Adipocyte (in vitro differentiated cells): Measurements from ENCODE around the gene ADCYAP1R1.

ENCODE experiments used
- DNase-seq: peaks from one replicate; pipeline ENCODE4 v3.0.0-alpha.2; 2015; ENCODE audit warnings: low read depth
- H3K27me3 ChIP-seq: replicated peaks from 2 replicates; pipeline ENCODE4 v1.7.0; 2013; ENCODE audit warnings: mild to moderate bottlenecking, low read length, moderate library complexity; ENCODE audit not compliant: control insufficient read depth, insufficient read depth
- H3K36me3 ChIP-seq: 2 replicates; pipeline ENCODE4 v1.7.0; 2013; ENCODE audit warnings: low read length, mild to moderate bottlenecking, moderate library complexity; ENCODE audit not compliant: control insufficient read depth, insufficient read depth, severe bottlenecking
- H3K4me1 ChIP-seq: 2 replicates; pipeline ENCODE4 v1.7.0; 2013; ENCODE audit warnings: mild to moderate bottlenecking, low read length, moderate library complexity; ENCODE audit not compliant: control insufficient read depth, insufficient read depth
- H3K4me3 ChIP-seq: 2 replicates; pipeline ENCODE4 v1.7.0; 2013; ENCODE audit warnings: mild to moderate bottlenecking, low read length, moderate library complexity
- H3K9ac ChIP-seq: 2 replicates; pipeline ENCODE4 v1.7.0; 2013; ENCODE audit warnings: mild to moderate bottlenecking, low read length, moderate library complexity
- H3K9me3 ChIP-seq: 2 replicates; pipeline ENCODE4 v1.7.0; 2013; ENCODE audit warnings: mild to moderate bottlenecking, low read length, moderate library complexity; ENCODE audit not compliant: control insufficient read depth

ADCYAP1R1 gene

DNA sequence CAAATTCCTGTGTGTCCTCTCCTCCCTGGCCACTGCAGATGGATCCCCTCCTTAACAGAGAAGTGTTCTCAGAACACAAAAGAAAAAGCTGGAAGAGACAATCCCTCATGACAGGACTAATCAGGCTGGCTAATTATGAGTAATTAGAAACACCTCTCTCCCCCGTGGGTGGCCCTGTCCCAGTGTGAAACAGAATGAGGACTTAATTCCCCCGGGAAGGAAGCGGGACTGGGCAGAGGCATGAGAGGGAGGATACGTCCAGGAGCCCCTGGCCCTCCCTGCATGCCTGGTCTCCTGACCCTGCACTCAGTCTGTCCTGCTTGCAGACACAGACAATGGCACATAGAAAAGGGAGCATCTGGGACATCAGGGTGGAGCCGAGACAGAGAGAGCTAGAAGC lies 7.6 kb upstream of the ADCYAP1R1 start:
- Histone ChIP-seq H3K4me3 (no peak overlapping the region), H3K9ac (no peak overlapping the region), H3K36me3 (no peaks in the 10 kb centered on the region), H3K4me1 (no peaks in the 10 kb centered on the region), H3K27me3 (peaks cover 9% of the 10 kb centered on the region), H3K9me3 (no peaks in the 10 kb centered on the region)
- no peak for DNase-seq

DNA sequence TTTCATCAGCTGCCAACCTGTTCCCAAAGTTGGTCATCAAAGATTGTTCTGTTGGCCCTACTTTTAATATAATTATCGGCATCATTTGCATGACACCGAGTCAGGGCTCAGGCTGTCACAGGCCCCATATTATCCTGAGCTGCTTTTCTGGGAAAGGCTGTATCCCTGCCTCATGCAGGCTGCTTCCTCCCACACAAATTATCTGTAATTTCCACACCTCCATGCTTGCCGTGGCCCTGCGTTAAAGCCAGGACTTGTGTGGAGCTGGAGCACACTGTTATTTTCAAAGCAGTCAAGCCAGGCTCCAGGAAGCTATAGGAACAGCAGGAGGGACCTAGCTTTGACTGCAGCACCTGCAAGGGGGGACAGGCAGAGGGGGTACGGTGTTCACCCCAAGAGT lies 5.4 kb upstream of the ADCYAP1R1 start:
- H3K36me3 ChIP-seq = no peaks in the 10 kb centered on the region
- no peaks in the 10 kb centered on the region for H3K4me1 ChIP-seq
- peaks cover 25% of the 10 kb centered on the region for H3K27me3 ChIP-seq
- no peaks in the 10 kb centered on the region for H3K9me3 ChIP-seq
- H3K4me3 ChIP-seq = no peak overlapping the region
- H3K9ac ChIP-seq = no peak overlapping the region
- no peak for DNase-seq

DNA sequence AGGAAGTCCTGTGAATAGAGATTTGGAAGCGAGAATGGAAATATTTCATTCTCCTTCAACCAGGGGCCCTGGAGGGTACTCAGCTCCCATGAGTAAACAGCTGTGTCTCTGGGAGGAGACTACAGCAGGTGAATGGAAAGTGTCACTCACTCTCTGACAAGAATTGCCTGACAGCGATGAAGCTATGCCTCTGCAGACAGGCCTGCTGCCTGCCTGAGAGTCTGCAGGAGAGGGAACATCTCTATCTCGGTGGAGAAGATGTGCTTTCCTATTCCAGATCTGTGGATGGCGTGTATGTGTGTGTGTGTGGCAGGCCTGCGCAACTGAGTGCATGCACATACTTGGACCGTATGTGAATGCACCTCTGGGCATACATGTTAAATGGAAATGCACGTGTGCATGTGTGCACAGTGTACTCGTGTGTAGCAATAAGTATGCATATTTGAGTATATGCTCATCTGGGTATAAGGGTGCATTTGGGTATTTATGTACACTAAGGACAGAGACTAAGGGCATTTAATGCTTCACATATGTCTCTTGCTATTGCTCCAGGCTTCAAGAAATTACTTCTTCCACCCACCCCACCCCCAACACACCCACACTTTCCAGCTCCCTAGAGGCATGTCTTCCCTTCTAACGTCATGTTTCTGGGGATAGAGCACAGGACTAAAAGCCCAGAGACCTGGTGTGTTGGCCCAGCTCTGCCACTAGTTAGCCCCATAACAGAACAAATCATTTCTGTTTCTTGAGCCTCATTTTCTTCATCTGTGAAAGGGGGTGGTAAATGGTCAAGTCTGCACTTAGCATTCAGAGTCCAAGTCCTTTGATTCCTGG lies 4.6 kb upstream of the ADCYAP1R1 start:
- Histone ChIP-seq H3K27me3 (peaks cover 20% of the 10 kb centered on the region), H3K36me3 (no peaks in the 10 kb centered on the region), H3K9me3 (no peaks in the 10 kb centered on the region)

DNA sequence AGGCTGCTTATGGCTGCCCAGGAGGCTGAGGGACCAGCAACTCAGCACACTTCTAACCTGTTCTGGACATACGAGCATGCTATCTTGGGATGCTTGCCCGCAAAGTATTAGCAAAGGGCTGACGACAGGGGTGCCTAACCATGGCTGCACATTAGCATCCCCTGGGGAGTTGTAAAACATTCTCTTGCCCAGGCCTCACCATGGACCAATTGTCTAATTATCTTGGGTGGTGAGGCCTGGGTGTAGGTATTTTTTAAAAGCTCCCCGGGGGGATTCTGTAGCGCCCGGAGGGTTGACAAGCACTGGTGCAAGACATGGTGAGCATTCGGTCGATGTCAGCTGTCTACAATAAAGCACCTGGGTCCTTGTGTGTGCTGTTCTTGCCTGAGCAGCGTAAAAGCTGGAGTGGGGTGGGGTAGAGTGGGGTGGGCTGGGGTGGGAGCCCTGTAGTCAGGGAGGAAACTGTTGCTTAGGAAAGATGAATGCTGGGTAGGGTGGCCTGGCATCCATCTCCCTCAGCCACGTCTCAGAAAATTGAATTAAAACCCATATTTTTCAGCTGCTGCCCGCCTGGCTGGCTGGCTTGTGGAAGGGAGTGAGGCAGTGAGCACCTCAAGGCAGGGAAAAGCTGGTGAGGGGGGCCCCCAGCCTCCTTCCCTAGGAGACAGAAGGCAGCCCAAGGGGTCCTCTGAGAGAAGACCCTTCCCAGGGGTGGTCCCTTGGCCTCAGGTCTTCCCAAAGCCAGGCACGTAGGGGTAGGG lies 2.9 kb upstream of the ADCYAP1R1 start:
- Histone ChIP-seq H3K4me1 (no peaks in the 10 kb centered on the region), H3K27me3 (peaks cover 35% of the 10 kb centered on the region)

More for the DNA sequence above, 4.6 kb upstream of the ADCYAP1R1 start:
- DNase-seq = no peak
- H3K9ac ChIP-seq = no peak overlapping the region
- no peak overlapping the region for H3K4me3 ChIP-seq
- H3K4me1 ChIP-seq = no peaks in the 10 kb centered on the region

DNA sequence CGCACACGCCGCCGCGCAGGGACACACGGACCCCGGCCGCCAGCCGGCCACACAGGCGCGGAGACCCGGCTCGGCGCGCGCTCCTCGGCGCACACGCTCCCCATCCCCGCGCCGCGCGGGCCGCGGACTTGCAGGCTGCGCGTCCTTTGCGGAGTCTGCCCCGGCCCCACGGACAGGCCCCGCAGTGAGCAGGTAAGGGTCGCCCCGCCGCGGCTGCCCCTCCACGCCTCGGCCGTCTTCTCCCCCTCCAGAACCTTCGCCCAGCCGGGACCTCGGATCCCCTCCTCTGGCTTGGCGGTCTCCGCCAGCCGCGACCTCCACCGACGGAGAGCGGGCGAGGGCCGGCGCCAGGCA lies 356 bp downstream of the ADCYAP1R1 start:
- Histone ChIP-seq H3K36me3 (no peaks in the 10 kb centered on the region), H3K9ac (no peak overlapping the region), H3K9me3 (no peaks in the 10 kb centered on the region), H3K4me1 (no peaks in the 10 kb centered on the region), H3K4me3 (peak overlapping the region; percentile 56), H3K27me3 (peaks cover 32% of the 10 kb centered on the region)
- no peak for DNase-seq

More for the DNA sequence above, 2.9 kb upstream of the ADCYAP1R1 start:
- no peaks in the 10 kb centered on the region for H3K9me3 ChIP-seq
- no peaks in the 10 kb centered on the region for H3K36me3 ChIP-seq
- no peak overlapping the region for H3K4me3 ChIP-seq
- no peak overlapping the region for H3K9ac ChIP-seq
- DNase-seq = no peak

DNA sequence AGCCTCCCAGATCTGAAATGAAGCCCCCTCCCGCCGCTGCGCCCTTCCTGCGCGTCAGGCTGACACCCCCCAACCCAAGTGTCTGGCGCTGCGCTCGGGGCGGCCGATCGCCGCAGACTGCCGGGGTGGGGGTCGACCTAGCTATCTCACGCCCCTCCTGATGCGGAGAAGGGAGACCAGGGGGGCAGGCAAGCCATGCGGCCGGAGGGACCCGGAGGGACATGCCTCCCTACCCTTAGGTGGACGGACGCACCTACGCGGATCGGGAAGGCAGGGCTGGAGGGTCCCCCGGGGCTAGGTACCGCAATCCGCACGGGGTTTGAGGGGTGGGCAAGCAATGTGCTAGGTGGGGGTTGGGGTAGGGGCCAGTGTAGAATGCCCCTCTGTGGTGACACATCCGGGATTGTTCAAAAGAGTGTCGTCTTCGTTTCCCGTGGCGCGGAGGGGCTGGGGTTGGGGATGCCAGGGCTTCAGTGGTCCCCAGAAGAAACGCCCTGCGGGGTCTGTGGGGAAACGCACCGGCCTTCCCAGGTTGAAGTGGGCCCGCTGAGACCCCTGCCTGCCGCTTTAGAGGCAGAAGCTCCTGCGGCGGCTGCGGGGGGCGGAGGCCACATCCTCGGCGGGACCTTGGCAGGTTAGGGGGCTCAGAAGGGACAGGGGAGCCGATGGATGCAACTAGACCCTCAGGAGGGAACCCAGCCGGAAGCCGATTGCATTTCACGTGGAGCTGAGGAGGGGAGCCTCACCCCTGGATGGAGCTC lies 913 bp downstream of the ADCYAP1R1 start:
- H3K9ac ChIP-seq = no peak overlapping the region
- H3K9me3 ChIP-seq = no peaks in the 10 kb centered on the region
- DNase-seq = no peak
- no peaks in the 10 kb centered on the region for H3K4me1 ChIP-seq
- H3K36me3 ChIP-seq = no peaks in the 10 kb centered on the region
- peak overlapping the region; percentile 56 for H3K4me3 ChIP-seq
- H3K27me3 ChIP-seq = peaks cover 32% of the 10 kb centered on the region

DNA sequence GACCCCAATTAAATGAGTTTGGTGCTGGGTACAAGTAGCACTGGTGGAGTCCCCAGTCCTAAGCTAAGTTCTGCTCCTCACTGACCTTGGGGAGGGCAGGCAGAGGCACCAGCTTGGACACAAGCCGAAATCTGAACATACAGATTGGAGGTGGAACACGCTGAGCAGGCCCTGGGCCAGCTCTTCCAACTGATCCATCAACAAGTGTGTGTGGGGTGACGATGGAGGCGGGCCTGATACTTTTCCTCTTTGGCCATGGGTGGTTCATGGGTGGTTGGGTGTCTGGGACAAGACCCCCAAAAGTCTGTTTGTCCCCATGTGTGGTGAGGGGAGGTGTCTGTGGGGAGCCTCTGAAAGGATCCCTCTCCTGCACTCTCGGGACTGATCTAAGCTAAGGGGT lies 1.9 kb downstream of the ADCYAP1R1 start:
- H3K27me3 ChIP-seq = peaks cover 32% of the 10 kb centered on the region
- H3K9me3 ChIP-seq = no peaks in the 10 kb centered on the region
- H3K36me3 ChIP-seq = no peaks in the 10 kb centered on the region
- H3K4me1 ChIP-seq = no peaks in the 10 kb centered on the region
- H3K4me3 ChIP-seq = no peak overlapping the region
- H3K9ac ChIP-seq = no peak overlapping the region
- no peak for DNase-seq

DNA sequence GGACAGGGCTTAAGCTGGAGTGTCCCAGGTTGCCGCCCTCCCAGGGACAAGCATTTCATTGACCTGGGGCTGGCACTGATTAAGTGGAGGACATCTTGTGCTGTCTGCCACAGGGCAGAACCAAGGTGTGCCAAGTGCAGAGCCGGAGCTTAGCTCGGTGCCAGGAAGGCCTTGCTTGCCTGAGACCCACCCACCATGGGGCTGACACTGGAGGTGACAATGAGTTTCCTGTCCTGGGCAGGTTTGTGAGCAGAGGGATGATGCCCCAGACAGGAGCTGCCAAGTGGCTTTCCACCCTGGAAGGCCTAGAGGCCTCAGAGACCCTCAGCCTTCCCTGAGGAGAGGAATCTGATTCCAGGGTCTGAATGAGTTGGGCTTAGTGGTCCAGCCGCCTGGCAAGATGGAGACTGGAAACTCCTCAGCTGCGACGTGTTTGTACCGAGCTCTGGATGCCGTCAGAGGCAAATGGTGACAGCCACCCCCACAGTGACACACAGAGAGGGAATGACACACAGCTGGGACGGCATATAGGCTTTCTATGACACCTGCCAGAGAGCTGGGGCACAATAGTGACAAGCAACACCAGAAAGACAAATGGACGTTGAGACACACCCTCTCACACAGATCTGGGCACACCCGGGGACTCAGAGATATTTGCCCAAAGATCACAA lies 2.6 kb downstream of the ADCYAP1R1 start:
- peaks cover 30% of the 10 kb centered on the region for H3K27me3 ChIP-seq
- H3K4me1 ChIP-seq = no peaks in the 10 kb centered on the region
- H3K9me3 ChIP-seq = no peaks in the 10 kb centered on the region
- no peaks in the 10 kb centered on the region for H3K36me3 ChIP-seq
- H3K9ac ChIP-seq = no peak overlapping the region
- no peak overlapping the region for H3K4me3 ChIP-seq
- DNase-seq = no peak

DNA sequence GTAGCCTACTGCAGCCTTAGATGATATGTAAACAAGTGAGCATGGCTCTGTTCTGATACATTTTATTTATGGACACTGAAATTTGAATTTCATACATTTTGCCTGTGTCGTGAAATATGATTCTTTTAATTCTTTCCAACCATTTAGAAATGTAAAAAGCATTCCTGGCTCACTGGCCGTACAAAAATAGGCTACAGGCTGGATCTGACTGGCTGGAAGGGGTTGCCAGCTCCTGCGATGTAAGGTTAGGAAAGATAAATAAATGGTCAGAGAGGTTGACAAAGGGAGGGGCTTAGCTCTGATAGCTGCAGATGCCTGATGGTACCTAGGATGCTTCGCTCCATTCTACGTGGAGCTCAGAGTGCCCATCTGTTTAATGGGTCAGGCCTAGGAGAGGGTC lies 3.4 kb downstream of the ADCYAP1R1 start:
- Histone ChIP-seq H3K36me3 (no peaks in the 10 kb centered on the region), H3K4me1 (no peaks in the 10 kb centered on the region), H3K9ac (no peak overlapping the region), H3K4me3 (no peak overlapping the region), H3K9me3 (no peaks in the 10 kb centered on the region), H3K27me3 (peaks cover 23% of the 10 kb centered on the region)
- DNase-seq = no peak

DNA sequence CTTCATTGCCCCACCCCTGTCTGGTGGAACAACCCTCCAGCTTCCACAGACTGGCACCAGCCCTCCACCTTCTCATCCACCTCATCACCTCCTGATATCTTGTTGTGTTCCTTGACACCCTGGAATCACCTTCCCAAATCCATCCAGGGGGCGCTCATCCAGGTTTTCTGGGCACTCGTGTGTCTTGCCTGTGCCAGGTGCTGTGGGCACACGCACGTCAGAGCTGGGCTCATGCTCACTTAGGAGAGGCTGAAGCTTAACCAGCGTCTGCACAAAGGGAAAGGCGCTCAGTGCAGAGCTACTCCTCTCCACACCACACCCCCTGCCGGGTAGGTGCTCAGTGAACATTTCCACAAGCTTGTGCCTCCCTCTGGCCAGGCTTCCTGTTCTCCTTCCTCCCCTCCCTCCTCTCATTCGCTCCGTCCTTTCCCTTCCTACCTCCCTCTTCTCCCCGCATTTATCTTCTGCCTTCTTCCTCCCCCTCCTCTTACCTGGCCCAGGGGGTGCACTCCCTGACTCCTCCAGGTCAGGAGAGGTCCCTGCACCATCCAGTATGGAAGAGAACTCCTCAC lies 4.8 kb downstream of the ADCYAP1R1 start:
- Histone ChIP-seq H3K36me3 (no peaks in the 10 kb centered on the region), H3K27me3 (peaks cover 16% of the 10 kb centered on the region), H3K4me1 (no peaks in the 10 kb centered on the region), H3K4me3 (no peak overlapping the region), H3K9ac (no peak overlapping the region), H3K9me3 (no peaks in the 10 kb centered on the region)
- no peak for DNase-seq
